Measurements from ENCODE around the gene RGS7BP. TPM values are rescaled to one million over a fixed set of nuclear protein-coding genes. Genes with fewer than 3 reads are reported as not detected.

Gene RGS7BP
- total and polyA plus RNA-seq, 11 donors: 0.04 to 5.2 (median 1.9) TPM

- Histone ChIP-seq H3K27ac (no peak overlapping the region), H3K36me3 (no peaks in the 10 kb centered on the region), H3K4me1 (peaks cover 0 to 10% (median 0%) of the 10 kb centered on the region in 12 donors), H3K4me3 (no peak overlapping the region), H3K27me3 (no peaks in the 10 kb centered on the region), H3K9me3 (no peaks in the 10 kb centered on the region)
- no peak for DNase-seq
- no peak for ATAC-seq
- no peak for TF ChIP-seq CTCF (IDR thresholded peaks at IDR 0.05)
- TF ChIP-seq POLR2A (IDR thresholded peaks at IDR 0.05): no peak
- WGBS, 4 donors: 74 to 88% (median 86%) methylated on average over 4 of the region's 4 CpGs
- intact Hi-C loops (cut with DNase I): no loop called here
These were observed 13.4 kb downstream of the RGS7BP start for GRCh38 chr5:64519263-64519662.

- H3K36me3 ChIP-seq: no peaks in the 10 kb centered on the region
- H3K4me3 ChIP-seq: no peak overlapping the region
- peaks cover 0 to 27% (median 7%) of the 10 kb centered on the region in 12 donors for H3K4me1 ChIP-seq
- no peak for ATAC-seq
- DNase-seq: no peak
- WGBS, 4 donors: 84 to 89% (median 88%) methylated on average over 3 of the region's 3 CpGs
- TF ChIP-seq POLR2A (IDR thresholded peaks at IDR 0.05) (no peak), CTCF (IDR thresholded peaks at IDR 0.05) (no peak)
- no peaks in the 10 kb centered on the region for H3K9me3 ChIP-seq
- H3K27me3 ChIP-seq: no peaks in the 10 kb centered on the region
- intact Hi-C loops (cut with DNase I): no loop called here
- H3K27ac ChIP-seq: no peak overlapping the region
These were observed 21.1 kb downstream of the RGS7BP start for GRCh38 chr5:64526734-64527439.

GRCh38 chr5:64530076-64530475 is 24.3 kb downstream of the RGS7BP start:
- no peaks in the 10 kb centered on the region for H3K9me3 ChIP-seq
- 48 to 61% (median 54%) methylated on average over 3 of the region's 3 CpGs for WGBS, 4 donors
- ATAC-seq: no peak
- H3K4me3 ChIP-seq: no peak overlapping the region
- TF ChIP-seq CTCF (IDR thresholded peaks at IDR 0.05): no peak
- TF ChIP-seq POLR2A (IDR thresholded peaks at IDR 0.05): no peak
- intact Hi-C loops (cut with DNase I): no loop called here
- peaks cover 0 to 34% (median 8%) of the 10 kb centered on the region in 12 donors for H3K4me1 ChIP-seq
- no peaks in the 10 kb centered on the region for H3K27me3 ChIP-seq
- H3K36me3 ChIP-seq: no peaks in the 10 kb centered on the region
- DNase-seq: no peak
- no peak overlapping the region for H3K27ac ChIP-seq

- WGBS, 4 donors: 32 to 44% (median 39%) methylated on average over 2 of the region's 2 CpGs
- H3K9me3 ChIP-seq: no peaks in the 10 kb centered on the region
- no peak overlapping the region for H3K4me3 ChIP-seq
- TF ChIP-seq CTCF (IDR thresholded peaks at IDR 0.05) (no peak), POLR2A (IDR thresholded peaks at IDR 0.05) (no peak)
- intact Hi-C loops (cut with DNase I): no loop called here
- ATAC-seq: no peak
- H3K36me3 ChIP-seq: no peaks in the 10 kb centered on the region
- H3K4me1 ChIP-seq: peaks cover 0 to 34% (median 8%) of the 10 kb centered on the region in 12 donors
- no peaks in the 10 kb centered on the region for H3K27me3 ChIP-seq
- H3K27ac ChIP-seq: no peak overlapping the region
- no peak for DNase-seq
These were observed 26.4 kb downstream of the RGS7BP start for GRCh38 chr5:64532212-64532611.
